GM21786 (cell line): Measurements from ENCODE around the gene CD209.
"Not testable (repeated sequence)": the region's sequence is repeated elsewhere in the genome, so short reads cannot be mapped to it uniquely, and the experiment has no call there.

Experiments
- ATAC-seq: cut with Tn5 transposase; IDR thresholded peaks from one replicate; pipeline ENCODE4 v1.9.1; 2021; ENCODE audit not compliant: unreplicated experiment

Gene CD209

GRCh38 chr19:7746903-7747884, at the start of gene CD209:
Gene CD209 (minus strand): TSS chr19:7747534. CDS start chr19:7747511, 23 bp downstream.
- no peak for ATAC-seq

GRCh38 chr19:7795555-7796161, 48.3 kb upstream of the CD209 start:
- no peak for ATAC-seq

- no peak for ATAC-seq
These were observed 46.2 kb upstream of the CD209 start for GRCh38 chr19:7793493-7793892.

- not testable (repeated sequence) for ATAC-seq
These were observed 45.4 kb upstream of the CD209 start for GRCh38 chr19:7792701-7793100.

- no peak for ATAC-seq
These were observed 44.9 kb upstream of the CD209 start for GRCh38 chr19:7792281-7792680.

- ATAC-seq, result no peak
These were observed 43.1 kb upstream of the CD209 start for GRCh38 chr19:7790416-7790815.

GRCh38 chr19:7789447-7789846, 42.1 kb upstream of the CD209 start:
- no peak for ATAC-seq

GRCh38 chr19:7788933-7789323, 41.6 kb upstream of the CD209 start:
- ATAC-seq, result no peak

- ATAC-seq, result no peak
These were observed 41.0 kb upstream of the CD209 start for GRCh38 chr19:7788178-7788932.

- ATAC-seq, result no peak
These were observed 40.4 kb upstream of the CD209 start for GRCh38 chr19:7787602-7788177.

GRCh38 chr19:7787141-7787540, 39.8 kb upstream of the CD209 start:
- no peak for ATAC-seq

GRCh38 chr19:7784856-7785255, 37.5 kb upstream of the CD209 start:
- ATAC-seq, result no peak

- no peak for ATAC-seq
These were observed 36.7 kb upstream of the CD209 start for GRCh38 chr19:7783991-7784423.

GRCh38 chr19:7781157-7781556, 33.8 kb upstream of the CD209 start:
- ATAC-seq, result no peak

GRCh38 chr19:7779631-7780486, 32.5 kb upstream of the CD209 start:
- ATAC-seq, result no peak

- ATAC-seq, result no peak
These were observed 30.7 kb upstream of the CD209 start for GRCh38 chr19:7778081-7778480.

- ATAC-seq, result no peak
These were observed 28.4 kb upstream of the CD209 start for GRCh38 chr19:7775761-7776160.

GRCh38 chr19:7773841-7774240, 26.5 kb upstream of the CD209 start:
- ATAC-seq, result no peak

GRCh38 chr19:7772752-7773291, 25.5 kb upstream of the CD209 start:
- no peak for ATAC-seq

- no peak for ATAC-seq
These were observed 23.7 kb upstream of the CD209 start for GRCh38 chr19:7771072-7771471.
